Nephron progenitor cell (in vitro differentiated cells): Measurements from ENCODE around the gene SATB2.

Experiments
- DNase-seq: peaks from one replicate; pipeline ENCODE4 v3.0.0; 2021
- H3K27ac Mint-ChIP-seq: 2 replicates; pipeline ENCODE4 v1.8.0; 2021; ENCODE audit warnings: mild to moderate bottlenecking, moderate library complexity, mixed read lengths
- H3K27me3 Mint-ChIP-seq: 2 replicates; pipeline ENCODE4 v1.8.0; 2021; ENCODE audit warnings: mild to moderate bottlenecking, low read depth, mixed read lengths; ENCODE audit not compliant: poor library complexity
- H3K36me3 Mint-ChIP-seq: 2 replicates; pipeline ENCODE4 v1.8.0; 2021; ENCODE audit warnings: low read depth, mixed read lengths
- H3K4me1 Mint-ChIP-seq: 2 replicates; pipeline ENCODE4 v1.8.0; 2021; ENCODE audit warnings: mixed read lengths
- H3K4me3 Mint-ChIP-seq: 2 replicates; pipeline ENCODE4 v1.8.0; 2021; ENCODE audit warnings: mild to moderate bottlenecking, moderate library complexity, mixed read lengths
- H3K9me3 Mint-ChIP-seq: 2 replicates; pipeline ENCODE4 v1.8.0; 2021; ENCODE audit warnings: mild to moderate bottlenecking, moderate library complexity, mixed read lengths
- CTCF ChIP-seq: fragments of 200-600 bp; sonication (generic); IDR thresholded peaks from 2 replicates; pipeline ENCODE4 v1.5.0; 2021; ENCODE audit warnings: antibody characterized with exemption

Gene SATB2

DNA sequence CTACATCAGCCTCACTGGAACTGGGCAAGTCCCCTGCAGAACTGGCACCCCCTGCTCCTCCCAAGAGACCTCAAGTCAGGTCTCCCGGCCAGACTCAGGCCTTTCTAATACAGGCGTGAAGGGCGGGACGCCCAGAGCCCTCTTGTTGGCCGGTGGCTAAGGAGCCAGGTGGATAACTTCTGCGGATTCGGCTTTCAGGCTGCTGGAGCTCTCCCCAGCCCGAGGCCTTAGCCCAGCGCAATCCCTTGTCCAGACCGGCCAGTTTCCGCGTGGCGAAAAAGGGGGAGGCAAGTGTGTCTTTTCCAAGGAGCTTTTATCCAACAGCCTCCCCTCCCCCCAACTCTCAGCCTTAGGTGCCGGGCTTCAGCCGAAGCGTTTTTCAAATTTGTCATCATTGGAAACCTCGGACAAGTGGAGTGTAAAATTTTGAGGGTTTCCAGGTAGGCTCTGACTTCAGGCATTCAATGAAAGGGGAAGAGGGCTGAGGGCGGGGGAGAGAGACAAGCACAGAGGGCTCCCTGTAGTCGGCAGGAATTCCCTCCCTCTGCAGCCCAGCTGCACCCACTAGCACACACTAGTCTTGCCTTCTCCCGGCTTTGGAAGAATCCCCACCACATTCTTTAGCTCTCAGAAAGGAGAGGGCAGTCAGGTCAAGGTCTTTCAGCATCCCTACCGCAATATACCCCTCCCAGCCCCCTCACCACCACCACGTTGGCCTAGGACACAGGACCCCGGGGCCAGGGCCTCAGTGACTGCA is 9.5 kb upstream of the SATB2 start:
- peaks cover 98% of the 10 kb centered on the region for H3K27me3 Mint-ChIP-seq
- peaks cover 62% of the 10 kb centered on the region for H3K4me1 Mint-ChIP-seq
- DNase-seq, result peak; percentile 45
- H3K4me3 Mint-ChIP-seq, result no peak overlapping the region
- no peak overlapping the region for H3K27ac Mint-ChIP-seq
- H3K36me3 Mint-ChIP-seq, result no peaks in the 10 kb centered on the region
- no peaks in the 10 kb centered on the region for H3K9me3 Mint-ChIP-seq
- no peak for TF ChIP-seq CTCF

DNA sequence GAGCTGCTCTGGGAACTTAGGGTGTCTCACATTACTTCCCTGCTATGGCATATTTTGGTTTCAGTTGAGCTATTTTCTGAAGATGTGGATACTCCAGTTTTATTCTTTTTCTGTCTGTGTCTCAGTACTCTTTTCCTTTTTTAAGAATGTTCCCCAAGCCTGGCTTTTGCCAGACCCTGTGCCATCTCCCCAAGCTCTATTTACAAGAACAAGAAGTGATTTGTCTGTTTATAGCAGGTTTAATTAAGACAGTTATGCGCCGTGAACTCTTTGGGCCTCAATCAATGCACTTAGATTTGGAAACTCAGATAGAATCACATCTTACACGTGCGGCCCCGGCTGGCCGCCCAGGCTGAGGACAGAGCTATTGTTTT is 8.9 kb upstream of the SATB2 start:
- no peak for DNase-seq
- H3K9me3 Mint-ChIP-seq, result no peaks in the 10 kb centered on the region
- H3K4me1 Mint-ChIP-seq, result peaks cover 63% of the 10 kb centered on the region
- no peak overlapping the region for H3K4me3 Mint-ChIP-seq
- no peaks in the 10 kb centered on the region for H3K36me3 Mint-ChIP-seq
- no peak overlapping the region for H3K27ac Mint-ChIP-seq
- no peak for TF ChIP-seq CTCF
- H3K27me3 Mint-ChIP-seq, result peaks cover 98% of the 10 kb centered on the region

- DNase-seq, result no peak
Observed at GRCh38 chr2:199465988-199466691, 8.4 kb upstream of the SATB2 start.

GRCh38 chr2:199465390-199465789 is 7.7 kb upstream of the SATB2 start:
- no peak for DNase-seq
- H3K36me3 Mint-ChIP-seq, result no peaks in the 10 kb centered on the region
- H3K27ac Mint-ChIP-seq, result no peak overlapping the region
- peaks cover 98% of the 10 kb centered on the region for H3K27me3 Mint-ChIP-seq
- no peak for TF ChIP-seq CTCF
- no peaks in the 10 kb centered on the region for H3K9me3 Mint-ChIP-seq
- no peak overlapping the region for H3K4me3 Mint-ChIP-seq
- H3K4me1 Mint-ChIP-seq, result peaks cover 63% of the 10 kb centered on the region

More at GRCh38 chr2:199465988-199466691, 8.4 kb upstream of the SATB2 start:
- H3K4me3 Mint-ChIP-seq, result no peak overlapping the region
- no peaks in the 10 kb centered on the region for H3K36me3 Mint-ChIP-seq
- no peak for TF ChIP-seq CTCF
- peaks cover 98% of the 10 kb centered on the region for H3K27me3 Mint-ChIP-seq
- no peaks in the 10 kb centered on the region for H3K9me3 Mint-ChIP-seq
- H3K27ac Mint-ChIP-seq, result no peak overlapping the region
- H3K4me1 Mint-ChIP-seq, result peaks cover 63% of the 10 kb centered on the region

GRCh38 chr2:199464606-199465352 is 7.0 kb upstream of the SATB2 start:
- Mint-ChIP-seq H3K36me3 (no peaks in the 10 kb centered on the region), H3K27me3 (peaks cover 97% of the 10 kb centered on the region), H3K9me3 (no peaks in the 10 kb centered on the region), H3K4me3 (peak overlapping the region; percentile 65), H3K4me1 (peaks cover 63% of the 10 kb centered on the region), H3K27ac (no peak overlapping the region)
- no peak for TF ChIP-seq CTCF
- peak; percentile 37 for DNase-seq
